HG03097 (cell line): ENCODE results near the gene PCDH9.
A peak's percentile ranks its signal among the peaks of the same experiment; 100 is the strongest.

Source experiments
- ATAC-seq: cut with Tn5 transposase; IDR thresholded peaks from one replicate; pipeline ENCODE4 v1.9.1; 2021; ENCODE audit not compliant: unreplicated experiment, low FRiP score

Gene PCDH9

GRCh38 chr13:66367356-66367755 lies 862.8 kb downstream of the PCDH9 start:
- no peak for ATAC-seq

- no peak for ATAC-seq
These were observed 865.0 kb downstream of the PCDH9 start for GRCh38 chr13:66365101-66365500.

GRCh38 chr13:66364346-66364745 lies 865.8 kb downstream of the PCDH9 start:
- no peak for ATAC-seq

- ATAC-seq: no peak
These were observed 867.7 kb downstream of the PCDH9 start for GRCh38 chr13:66362485-66362884.

GRCh38 chr13:66359910-66360552 lies 870.1 kb downstream of the PCDH9 start:
- ATAC-seq: peak; percentile 50

GRCh38 chr13:66359393-66359792 lies 870.7 kb downstream of the PCDH9 start:
- ATAC-seq: no peak

GRCh38 chr13:66358564-66358963 lies 871.6 kb downstream of the PCDH9 start:
- no peak for ATAC-seq

GRCh38 chr13:66357463-66357862 lies 872.7 kb downstream of the PCDH9 start:
- no peak for ATAC-seq

- ATAC-seq: no peak
These were observed 875.0 kb downstream of the PCDH9 start for GRCh38 chr13:66354879-66355751.

GRCh38 chr13:66353664-66354063 lies 876.5 kb downstream of the PCDH9 start:
- ATAC-seq: no peak

- ATAC-seq: no peak
These were observed 880.2 kb downstream of the PCDH9 start for GRCh38 chr13:66349966-66350365.

GRCh38 chr13:66348745-66349690 lies 881.1 kb downstream of the PCDH9 start:
- no peak for ATAC-seq

GRCh38 chr13:66347486-66348117 lies 882.5 kb downstream of the PCDH9 start:
- ATAC-seq: no peak

- no peak for ATAC-seq
These were observed 884.2 kb downstream of the PCDH9 start for GRCh38 chr13:66345971-66346370.

GRCh38 chr13:66345518-66345810 lies 884.7 kb downstream of the PCDH9 start:
- ATAC-seq: no peak

GRCh38 chr13:66344805-66345517 lies 885.2 kb downstream of the PCDH9 start:
- ATAC-seq: no peak

GRCh38 chr13:66343224-66343828 lies 886.8 kb downstream of the PCDH9 start:
- ATAC-seq: no peak

- ATAC-seq: no peak
These were observed 888.3 kb downstream of the PCDH9 start for GRCh38 chr13:66341635-66342377.

- no peak for ATAC-seq
These were observed 890.9 kb downstream of the PCDH9 start for GRCh38 chr13:66339214-66339613.
